ENCODE results near the gene ASTE1.

DNA sequence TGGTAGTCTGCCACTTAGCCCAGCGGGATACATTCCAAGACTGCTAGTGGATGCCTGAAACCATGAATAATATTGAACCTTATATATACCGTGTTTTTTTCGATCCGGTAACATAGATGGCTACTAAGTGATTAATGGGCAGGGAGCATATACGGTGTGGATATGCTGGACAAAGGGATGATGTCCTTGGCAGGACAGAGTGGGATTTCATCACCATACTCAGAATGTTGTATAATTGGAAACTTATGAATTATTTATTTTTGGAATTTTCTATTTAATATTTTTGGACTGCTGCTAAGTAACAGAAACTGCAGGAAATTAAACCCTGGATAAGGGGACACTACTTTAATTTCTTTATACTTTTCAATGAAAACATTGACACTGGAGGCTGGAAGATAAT, 53.2 kb downstream of the ASTE1 start:
- TF ChIP-seq POLR2A (IDR thresholded peaks at IDR 0.05; ENCODE audit: low read length) = no peak
- no peak for TF ChIP-seq GATA1 (IDR thresholded peaks at IDR 0.05; ENCODE audit: low read depth, low read length)
